SU-DHL-6 (cell line): ENCODE measurements around the gene CALM3.

ENCODE experiments used
- H2AFZ ChIP-seq: fragments of 200-600 bp; sonication (generic); 2 replicates; pipeline ENCODE4 v1.6.1; 2014; ENCODE audit warnings: low read depth, mild to moderate bottlenecking, moderate library complexity, mixed read lengths, antibody characterized with exemption, low read length; ENCODE audit not compliant: severe bottlenecking
- H3F3A ChIP-seq: fragments of 200-600 bp; shearing (Covaris generic); 2 replicates; pipeline ENCODE4 v1.6.0; 2016; ENCODE audit warnings: antibody characterized with exemption, mild to moderate bottlenecking; ENCODE audit not compliant: insufficient read depth
- H3K27ac ChIP-seq: fragments of 200-600 bp; sonication (generic); 2 replicates; pipeline ENCODE4 v1.5.1; 2016; ENCODE audit warnings: low read depth, mild to moderate bottlenecking, low read length, moderate library complexity, mixed read lengths
- H3K27me3 ChIP-seq: fragments of 200-600 bp; sonication (generic), shearing (Covaris generic); 2 replicates; pipeline ENCODE4 v1.6.0; 2014; ENCODE audit warnings: mild to moderate bottlenecking, low read length
- H3K36me3 ChIP-seq: fragments of 200-600 bp; sonication (generic); 2 replicates; pipeline ENCODE4 v1.6.1; 2014; ENCODE audit warnings: mild to moderate bottlenecking, low read length, mixed read lengths
- H3K4me2 ChIP-seq: fragments of 300-600, 200-600 bp; shearing (Covaris generic), sonication (generic); 2 replicates; pipeline ENCODE4 v1.6.0; 2014; ENCODE audit warnings: low read length, low read depth, mild to moderate bottlenecking; ENCODE audit not compliant: poor library complexity, severe bottlenecking
- H3K4me3 ChIP-seq: fragments of 200-600 bp; sonication (generic); 2 replicates; pipeline ENCODE4 v1.5.1; 2014; ENCODE audit warnings: antibody characterized with exemption, low read length, mild to moderate bottlenecking, mixed read lengths; ENCODE audit not compliant: insufficient read depth, poor library complexity, severe bottlenecking
- H3K79me2 ChIP-seq: fragments of 200-600 bp; sonication (generic); 2 replicates; pipeline ENCODE4 v1.6.1; 2014; ENCODE audit warnings: mild to moderate bottlenecking, low read length, moderate library complexity; ENCODE audit not compliant: insufficient read depth
- H3K9ac ChIP-seq: fragments of 200-600 bp; sonication (generic); 2 replicates; pipeline ENCODE4 v1.7.0; 2014; ENCODE audit warnings: mild to moderate bottlenecking, low read length
- H3K9me2 ChIP-seq: fragments of 200-600 bp; sonication (generic); replicated peaks from 2 replicates; pipeline ENCODE4 v1.6.1; 2014; ENCODE audit warnings: low read length; ENCODE audit not compliant: insufficient read depth
- H3K9me3 ChIP-seq: fragments of 200-600 bp; sonication (generic); 2 replicates; pipeline ENCODE4 v1.6.1; 2014; ENCODE audit warnings: low read length, mixed read lengths; ENCODE audit not compliant: insufficient read depth
- H4K20me1 ChIP-seq: fragments of 200-600 bp; sonication (generic); 2 replicates; pipeline ENCODE4 v1.6.1; 2014; ENCODE audit warnings: low read depth, mild to moderate bottlenecking, antibody characterized with exemption, low read length, moderate library complexity, mixed read lengths
- EZH2phosphoT487 ChIP-seq: fragments of 200-600 bp; sonication (generic), shearing (Covaris generic); conservative IDR thresholded peaks from 2 replicates; pipeline ENCODE4 v1.6.1; 2018; ENCODE audit warnings: mild to moderate bottlenecking, antibody characterized with exemption, low read length, moderate library complexity, mixed read lengths
- TF ChIP-seq, protein P1 (sequence below): fragments of 200-600 bp; sonication (generic); IDR thresholded peaks from one replicate; pipeline ENCODE4 v1.5.1; 2017; ENCODE audit warnings: antibody characterized with exemption, mild to moderate bottlenecking, low read length, moderate library complexity; ENCODE audit not compliant: insufficient read depth, poor library complexity, severe bottlenecking

The CALM3 gene

DNA sequence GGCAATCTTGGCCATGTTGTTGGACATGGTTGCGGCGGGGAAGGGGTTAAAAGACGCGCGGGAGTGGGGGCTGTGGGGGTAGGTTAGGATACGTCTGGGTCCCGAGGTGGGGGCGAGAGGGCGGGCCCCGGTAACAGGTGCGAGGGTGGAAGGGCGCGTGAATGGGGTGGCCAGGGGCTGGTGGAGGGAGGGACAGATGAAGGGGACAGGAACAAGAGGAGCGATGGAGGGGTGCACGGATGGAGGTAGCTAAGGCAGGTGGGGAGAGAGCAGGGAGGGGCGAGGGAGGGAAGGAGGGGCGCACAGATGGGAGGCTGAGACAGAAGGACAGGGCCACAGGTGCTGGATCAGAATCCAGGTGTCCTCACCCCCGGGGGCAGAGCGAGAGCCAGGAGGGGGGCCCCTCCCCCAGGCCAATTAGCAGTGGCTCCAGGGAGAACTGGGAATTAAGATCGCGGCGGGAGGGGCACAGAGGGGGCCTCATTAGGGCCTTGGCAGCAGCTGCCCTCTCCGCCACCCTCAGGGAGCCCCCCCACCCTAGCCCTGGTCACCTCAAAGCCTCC lies 33.6 kb downstream of the CALM3 start:
- H3K27ac ChIP-seq, result no peak overlapping the region
- H2AFZ ChIP-seq, result no peak overlapping the region
- TF ChIP-seq EZH2phosphoT487, result no peak
- TF ChIP-seq, protein P1, sequence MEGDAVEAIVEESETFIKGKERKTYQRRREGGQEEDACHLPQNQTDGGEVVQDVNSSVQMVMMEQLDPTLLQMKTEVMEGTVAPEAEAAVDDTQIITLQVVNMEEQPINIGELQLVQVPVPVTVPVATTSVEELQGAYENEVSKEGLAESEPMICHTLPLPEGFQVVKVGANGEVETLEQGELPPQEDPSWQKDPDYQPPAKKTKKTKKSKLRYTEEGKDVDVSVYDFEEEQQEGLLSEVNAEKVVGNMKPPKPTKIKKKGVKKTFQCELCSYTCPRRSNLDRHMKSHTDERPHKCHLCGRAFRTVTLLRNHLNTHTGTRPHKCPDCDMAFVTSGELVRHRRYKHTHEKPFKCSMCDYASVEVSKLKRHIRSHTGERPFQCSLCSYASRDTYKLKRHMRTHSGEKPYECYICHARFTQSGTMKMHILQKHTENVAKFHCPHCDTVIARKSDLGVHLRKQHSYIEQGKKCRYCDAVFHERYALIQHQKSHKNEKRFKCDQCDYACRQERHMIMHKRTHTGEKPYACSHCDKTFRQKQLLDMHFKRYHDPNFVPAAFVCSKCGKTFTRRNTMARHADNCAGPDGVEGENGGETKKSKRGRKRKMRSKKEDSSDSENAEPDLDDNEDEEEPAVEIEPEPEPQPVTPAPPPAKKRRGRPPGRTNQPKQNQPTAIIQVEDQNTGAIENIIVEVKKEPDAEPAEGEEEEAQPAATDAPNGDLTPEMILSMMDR, result no peak
- no peaks in the 10 kb centered on the region for H3K27me3 ChIP-seq
- no peaks in the 10 kb centered on the region for H3K79me2 ChIP-seq
- no peak overlapping the region for H3K4me3 ChIP-seq
- no peaks in the 10 kb centered on the region for H3K9me2 ChIP-seq
- no peaks in the 10 kb centered on the region for H4K20me1 ChIP-seq
- H3F3A ChIP-seq, result no peaks in the 10 kb centered on the region
- H3K36me3 ChIP-seq, result no peaks in the 10 kb centered on the region
- no peak overlapping the region for H3K9ac ChIP-seq
- no peaks in the 10 kb centered on the region for H3K9me3 ChIP-seq
- no peak overlapping the region for H3K4me2 ChIP-seq

DNA sequence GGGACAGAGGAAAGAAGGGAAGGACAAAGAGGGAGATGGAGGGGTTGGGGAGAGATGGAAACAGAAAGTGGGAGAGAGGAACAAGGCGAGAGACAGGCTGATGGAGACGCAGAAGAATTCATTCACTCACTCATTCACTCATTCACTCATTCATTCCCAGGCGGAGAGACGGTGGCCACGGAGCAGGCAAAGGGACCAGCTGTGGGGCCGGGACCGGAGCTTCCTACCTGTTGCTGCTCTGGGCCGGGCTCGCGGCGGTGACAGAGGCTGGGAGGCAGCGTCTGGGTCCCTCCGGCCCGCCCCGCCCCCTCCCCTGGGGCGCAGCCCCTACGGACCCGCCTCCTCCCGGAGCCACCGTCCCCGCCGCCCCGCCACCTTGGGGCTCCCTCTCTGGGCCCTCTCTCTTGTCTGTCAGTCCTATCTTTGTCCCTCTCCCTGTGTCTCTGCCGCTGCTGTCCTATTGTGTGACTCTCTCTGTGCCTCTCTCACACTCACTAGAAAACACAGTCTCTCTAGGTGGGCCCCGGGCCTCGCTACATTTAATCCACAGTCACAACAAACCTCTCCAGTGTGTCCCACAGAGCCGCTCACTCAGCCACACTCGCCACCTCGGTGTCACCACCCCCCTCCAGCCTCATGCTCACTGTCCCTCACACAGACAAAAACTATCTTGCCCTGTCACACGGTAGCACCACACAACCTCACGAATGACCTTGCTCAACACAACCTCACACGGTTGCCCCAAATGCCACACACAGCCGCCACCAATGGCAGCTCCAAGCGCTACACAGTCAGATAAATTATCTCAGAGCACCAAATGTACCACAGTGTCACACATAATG lies 35.0 kb downstream of the CALM3 start, which contains the start of gene GNG8:
TSS of gene GNG8 (minus strand) at position 283 of the 842 bp plus-strand sequence. CDS start 1,520 bp downstream, outside the sequence.
- TF ChIP-seq, protein P1, result no peak
- no peak for TF ChIP-seq EZH2phosphoT487
- Histone ChIP-seq H3K9me2 (no peaks in the 10 kb centered on the region), H3F3A (no peaks in the 10 kb centered on the region), H4K20me1 (no peaks in the 10 kb centered on the region), H3K79me2 (no peaks in the 10 kb centered on the region), H2AFZ (no peak within 1 kb of the TSS), H3K27ac (no peak within 1 kb of the TSS), H3K4me2 (no peak within 1 kb of the TSS), H3K27me3 (no peaks in the 10 kb centered on the region), H3K9ac (no peak within 1 kb of the TSS), H3K4me3 (no peak within 1 kb of the TSS), H3K36me3 (no peaks in the 10 kb centered on the region), H3K9me3 (no peaks in the 10 kb centered on the region)

DNA sequence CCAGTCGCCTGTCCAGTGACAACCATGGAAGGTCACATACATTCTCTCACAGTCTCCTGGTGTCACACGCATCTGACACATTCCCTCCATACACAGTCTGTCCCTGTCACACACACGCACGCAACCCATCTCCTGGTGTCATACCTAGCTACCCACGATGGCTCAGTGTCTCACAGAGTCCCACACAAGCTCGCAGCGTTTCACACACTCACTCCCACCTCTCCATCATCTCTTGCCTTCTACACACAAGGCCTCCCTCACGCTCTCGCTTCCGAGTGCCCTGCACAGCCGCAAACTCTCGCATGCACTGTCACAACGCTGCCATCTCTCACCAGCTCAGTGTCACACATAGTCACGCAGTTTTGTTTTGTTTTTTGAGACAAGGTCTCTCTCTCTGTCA lies 36.1 kb downstream of the CALM3 start:
- no peaks in the 10 kb centered on the region for H3K9me3 ChIP-seq
- H3F3A ChIP-seq, result no peaks in the 10 kb centered on the region
- H3K36me3 ChIP-seq, result no peaks in the 10 kb centered on the region
- no peak overlapping the region for H3K4me2 ChIP-seq
- TF ChIP-seq, protein P1, result no peak
- TF ChIP-seq EZH2phosphoT487, result no peak
- H3K79me2 ChIP-seq, result no peaks in the 10 kb centered on the region
- no peaks in the 10 kb centered on the region for H3K27me3 ChIP-seq
- H3K27ac ChIP-seq, result no peak overlapping the region
- H2AFZ ChIP-seq, result no peak overlapping the region
- no peaks in the 10 kb centered on the region for H3K9me2 ChIP-seq
- H3K4me3 ChIP-seq, result no peak overlapping the region
- no peaks in the 10 kb centered on the region for H4K20me1 ChIP-seq
- no peak overlapping the region for H3K9ac ChIP-seq
